NCI-H1436 treated with DMSO at 0.1 percent for 48 hours (cell line): ENCODE data around the gene UBP1.
"Not testable (repeated sequence)": the region's sequence is repeated elsewhere in the genome, so short reads cannot be mapped to it uniquely, and the experiment has no call there.

Experiments
- DNase-seq: peaks from one replicate; lab custom pipeline; 2025; lab: John Stamatoyannopoulos, UW

The UBP1 gene

GRCh38 chr3:33391255-33391995 is 48.8 kb downstream of the UBP1 start:
- DNase-seq, result no peak

GRCh38 chr3:33389908-33390307 is 50.3 kb downstream of the UBP1 start:
- no peak for DNase-seq

GRCh38 chr3:33388374-33389100 is 51.7 kb downstream of the UBP1 start:
- no peak for DNase-seq

GRCh38 chr3:33386631-33387030 is 53.6 kb downstream of the UBP1 start:
- no peak for DNase-seq

GRCh38 chr3:33385423-33385822 is 54.8 kb downstream of the UBP1 start:
- no peak for DNase-seq

GRCh38 chr3:33383951-33384350 is 56.3 kb downstream of the UBP1 start:
- no peak for DNase-seq

GRCh38 chr3:33380653-33381052 is 59.6 kb downstream of the UBP1 start:
- no peak for DNase-seq

GRCh38 chr3:33377931-33378330 is 62.3 kb downstream of the UBP1 start:
- DNase-seq, result no peak

GRCh38 chr3:33377489-33377888 is 62.7 kb downstream of the UBP1 start:
- DNase-seq, result no peak

GRCh38 chr3:33373082-33373437 is 67.1 kb downstream of the UBP1 start:
- no peak for DNase-seq

- DNase-seq, result no peak
Measured at GRCh38 chr3:33372218-33373081, 67.8 kb downstream of the UBP1 start.

GRCh38 chr3:33364531-33365128 is 75.6 kb downstream of the UBP1 start:
- no peak for DNase-seq

GRCh38 chr3:33364060-33364459 is 76.1 kb downstream of the UBP1 start:
- DNase-seq, result no peak

- no peak for DNase-seq
Measured at GRCh38 chr3:33363113-33363800, 76.9 kb downstream of the UBP1 start.

- no peak for DNase-seq
Measured at GRCh38 chr3:33360136-33360825, 79.9 kb downstream of the UBP1 start.

- no peak for DNase-seq
Measured at GRCh38 chr3:33358172-33358781, 81.9 kb downstream of the UBP1 start.

GRCh38 chr3:33355611-33356010 is 84.6 kb downstream of the UBP1 start:
- DNase-seq, result no peak

GRCh38 chr3:33339758-33340157 is 100.4 kb downstream of the UBP1 start:
- no peak for DNase-seq

- DNase-seq, result not testable (repeated sequence)
Measured at GRCh38 chr3:33338936-33339465, 101.2 kb downstream of the UBP1 start.
